ENCODE results near the gene HMGB2. TPM values are rescaled to one million over a fixed set of nuclear protein-coding genes. Genes with fewer than 3 reads are reported as not detected.

Gene HMGB2
- total RNA-seq, 3 donors from 2014 or later = 48.2 to 66.2 (median 58.0) TPM

DNA sequence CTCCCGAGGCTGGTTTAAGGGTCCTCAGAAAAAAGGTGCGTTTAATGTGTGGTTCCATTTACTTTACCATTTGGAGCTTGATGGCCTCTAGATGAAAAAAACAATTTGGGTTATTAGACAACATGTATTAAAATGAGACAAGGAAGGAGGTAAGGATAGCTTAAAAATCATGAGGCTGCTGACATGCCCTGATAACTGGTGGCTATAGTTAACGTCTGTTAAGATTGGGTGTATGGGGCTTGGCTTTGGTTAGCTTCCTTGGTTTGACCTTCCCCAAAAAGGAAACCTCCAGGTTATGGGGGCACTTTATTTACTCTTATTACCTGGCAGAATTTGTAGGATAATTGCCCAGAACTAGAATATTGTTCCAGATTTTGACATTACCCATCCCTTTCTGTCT lies 51.5 kb downstream of the HMGB2 start:
- H3K4me3 ChIP-seq = no peak overlapping the region
- H3K4me1 ChIP-seq = no peaks in the 10 kb centered on the region
- H3K27ac ChIP-seq = no peak overlapping the region
- no peak for DNase-seq (ENCODE audit: low spot score in 2 of 2)
- intact Hi-C loops (cut with DNase I; ENCODE audit: low total_unique reads) = no loop called here
- no peaks in the 10 kb centered on the region for H3K36me3 ChIP-seq
- no peaks in the 10 kb centered on the region for H3K27me3 ChIP-seq
- peaks cover 11 to 45% of the 10 kb centered on the region in 2 donors for H3K9me3 ChIP-seq
- no peak for TF ChIP-seq POLR2AphosphoS5 (IDR thresholded peaks at IDR 0.05)
- TF ChIP-seq, protein P1, sequence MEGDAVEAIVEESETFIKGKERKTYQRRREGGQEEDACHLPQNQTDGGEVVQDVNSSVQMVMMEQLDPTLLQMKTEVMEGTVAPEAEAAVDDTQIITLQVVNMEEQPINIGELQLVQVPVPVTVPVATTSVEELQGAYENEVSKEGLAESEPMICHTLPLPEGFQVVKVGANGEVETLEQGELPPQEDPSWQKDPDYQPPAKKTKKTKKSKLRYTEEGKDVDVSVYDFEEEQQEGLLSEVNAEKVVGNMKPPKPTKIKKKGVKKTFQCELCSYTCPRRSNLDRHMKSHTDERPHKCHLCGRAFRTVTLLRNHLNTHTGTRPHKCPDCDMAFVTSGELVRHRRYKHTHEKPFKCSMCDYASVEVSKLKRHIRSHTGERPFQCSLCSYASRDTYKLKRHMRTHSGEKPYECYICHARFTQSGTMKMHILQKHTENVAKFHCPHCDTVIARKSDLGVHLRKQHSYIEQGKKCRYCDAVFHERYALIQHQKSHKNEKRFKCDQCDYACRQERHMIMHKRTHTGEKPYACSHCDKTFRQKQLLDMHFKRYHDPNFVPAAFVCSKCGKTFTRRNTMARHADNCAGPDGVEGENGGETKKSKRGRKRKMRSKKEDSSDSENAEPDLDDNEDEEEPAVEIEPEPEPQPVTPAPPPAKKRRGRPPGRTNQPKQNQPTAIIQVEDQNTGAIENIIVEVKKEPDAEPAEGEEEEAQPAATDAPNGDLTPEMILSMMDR (IDR thresholded peaks at IDR 0.05) = no peak
- TF ChIP-seq POLR2A (IDR thresholded peaks at IDR 0.05) = no peak

DNA sequence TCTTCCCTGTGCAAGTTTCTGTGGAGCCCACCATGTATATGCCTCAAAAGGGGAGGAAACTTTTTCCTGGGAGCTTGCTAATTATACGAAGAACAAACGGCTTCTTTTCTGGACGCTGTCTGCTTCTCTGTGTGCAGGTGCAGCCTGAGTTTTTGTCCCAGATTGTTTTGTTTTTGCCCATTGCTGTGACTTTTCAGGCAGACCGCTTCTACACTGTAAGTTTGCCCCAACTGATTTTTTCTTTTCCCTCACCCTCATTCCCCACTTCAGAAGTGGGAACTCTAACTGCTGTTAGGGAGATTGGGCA lies 51.9 kb downstream of the HMGB2 start:
- Histone ChIP-seq H3K9me3 (peaks cover 11 to 41% of the 10 kb centered on the region in 2 donors), H3K4me1 (no peaks in the 10 kb centered on the region), H3K27ac (no peak overlapping the region), H3K4me3 (no peak overlapping the region), H3K36me3 (no peaks in the 10 kb centered on the region), H3K27me3 (no peaks in the 10 kb centered on the region)
- intact Hi-C loops (cut with DNase I; ENCODE audit: low total_unique reads) = no loop called here
- TF ChIP-seq POLR2A (IDR thresholded peaks at IDR 0.05) = no peak
- TF ChIP-seq, protein P1 (IDR thresholded peaks at IDR 0.05) = no peak
- TF ChIP-seq POLR2AphosphoS5 (IDR thresholded peaks at IDR 0.05) = no peak
- no peak for DNase-seq (ENCODE audit: low spot score in 2 of 2)

DNA sequence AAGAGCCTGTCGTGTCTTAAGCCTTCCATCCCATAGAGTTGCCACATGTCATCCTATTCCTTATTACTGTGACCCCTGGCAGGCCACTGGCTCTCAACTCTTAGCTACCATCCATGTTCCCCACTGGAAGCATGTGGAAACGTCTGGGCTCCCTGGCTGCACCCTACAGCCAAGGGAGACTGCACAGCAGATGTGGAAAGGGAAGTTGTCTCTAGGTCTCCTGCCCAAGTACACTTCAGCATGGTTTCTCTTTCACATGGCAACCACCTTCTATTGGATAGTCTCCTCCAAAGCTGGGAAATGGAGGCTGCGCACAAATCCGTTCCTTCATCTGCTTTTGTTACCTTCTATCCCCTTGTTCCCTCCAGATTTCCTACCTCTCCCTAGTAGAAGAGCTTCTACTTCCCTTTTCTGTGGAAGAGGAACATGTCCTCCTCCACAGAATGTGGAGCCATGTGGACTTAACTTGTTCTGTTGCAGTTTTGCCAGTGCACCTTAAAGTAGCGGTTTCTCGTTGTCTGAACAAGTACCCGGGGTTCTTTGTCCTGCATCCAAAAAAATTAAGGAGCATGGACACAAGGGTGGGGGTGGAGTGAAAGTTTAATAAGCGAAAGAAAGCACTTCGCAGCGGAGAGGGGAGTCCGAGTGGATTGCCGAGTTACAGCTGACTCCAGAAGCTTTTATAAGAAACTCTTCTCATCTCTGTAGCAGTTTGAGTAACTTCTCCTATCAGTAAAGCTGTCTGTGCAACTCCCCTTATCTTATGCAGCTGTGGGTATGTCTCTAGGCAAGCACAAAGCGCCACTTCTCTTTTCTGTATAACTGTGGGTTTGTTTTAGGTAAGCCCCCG lies 52.5 kb downstream of the HMGB2 start:
- intact Hi-C loops (cut with DNase I; ENCODE audit: low total_unique reads) = no loop called here
- Histone ChIP-seq H3K36me3 (no peaks in the 10 kb centered on the region), H3K9me3 (peaks cover 11 to 36% of the 10 kb centered on the region in 2 donors), H3K4me3 (no peak overlapping the region), H3K27ac (no peak overlapping the region), H3K27me3 (no peaks in the 10 kb centered on the region), H3K4me1 (no peaks in the 10 kb centered on the region)
- TF ChIP-seq, protein P1 (IDR thresholded peaks at IDR 0.05) = no peak
- no peak for TF ChIP-seq POLR2AphosphoS5 (IDR thresholded peaks at IDR 0.05)
- no peak for TF ChIP-seq POLR2A (IDR thresholded peaks at IDR 0.05)
- DNase-seq (ENCODE audit: low spot score in 2 of 2) = no peak

Other genes starting within 250 kb of the HMGB2 start
- gene GALNT7, start 165.5 kb downstream of the HMGB2 start, total RNA-seq = 10 to 100 TPM; 10.7 to 67.2 (median 52.2) TPM
- gene SAP30, start 36.6 kb upstream of the HMGB2 start, total RNA-seq = 10 to 100 TPM; 29.8 to 50.1 (median 41.7) TPM
- gene SCRG1, start 64.8 kb upstream of the HMGB2 start, total RNA-seq = 1 to 10 TPM in 1 of 3 donors, under 1 TPM in 2; under 0.01 to 4.0 (median 0.48) TPM
- 10 to 100 TPM; 10.5 to 29.6 (median 12.8) TPM for gene HAND2, start 195.9 kb upstream of the HMGB2 start, total RNA-seq